Measurements from ENCODE around the gene RIN3. TPM values are rescaled to one million over a fixed set of nuclear protein-coding genes. Genes with fewer than 3 reads are reported as not detected.

The RIN3 gene
- total and polyA plus RNA-seq, 3 donors from 2014 or later: 25.9 to 56.2 (median 49.8) TPM

DNA sequence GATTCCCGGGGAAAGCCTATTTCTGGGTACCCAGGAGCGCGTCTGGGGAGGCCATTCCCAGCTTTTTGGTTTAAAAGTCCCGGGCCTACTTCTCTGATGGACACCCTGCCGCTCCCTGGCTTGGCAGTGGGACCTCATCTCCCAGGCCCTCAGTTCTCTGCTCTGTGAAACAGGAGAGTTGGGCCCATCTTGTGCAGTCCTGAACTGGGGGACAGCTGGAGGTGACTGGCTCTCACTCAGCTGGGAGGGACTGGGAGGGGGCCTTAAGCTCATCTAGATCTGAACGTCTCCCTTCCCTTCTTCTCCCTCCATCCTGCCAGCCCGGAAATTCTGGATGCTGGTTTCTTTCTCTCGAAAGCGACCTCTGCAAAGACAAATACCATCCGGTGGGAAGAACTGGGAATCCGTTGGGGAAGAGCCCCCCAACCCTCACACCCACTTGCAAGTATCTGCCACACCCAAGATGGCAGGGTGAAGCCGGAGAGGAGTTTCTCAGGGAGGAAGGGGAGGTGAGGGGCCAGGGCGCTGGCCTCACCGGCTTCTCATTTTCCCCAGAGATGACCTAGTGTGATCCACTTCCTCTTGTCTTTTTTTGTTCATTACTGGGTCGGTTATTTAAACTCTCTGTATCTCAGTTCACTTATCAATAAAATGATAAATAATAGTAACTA is 1.4 kb downstream of the RIN3 start:
- peak; percentile 48 for DNase-seq
- TF ChIP-seq POLR2A (IDR thresholded peaks at IDR 0.05): no peak
- TF ChIP-seq, protein P1, sequence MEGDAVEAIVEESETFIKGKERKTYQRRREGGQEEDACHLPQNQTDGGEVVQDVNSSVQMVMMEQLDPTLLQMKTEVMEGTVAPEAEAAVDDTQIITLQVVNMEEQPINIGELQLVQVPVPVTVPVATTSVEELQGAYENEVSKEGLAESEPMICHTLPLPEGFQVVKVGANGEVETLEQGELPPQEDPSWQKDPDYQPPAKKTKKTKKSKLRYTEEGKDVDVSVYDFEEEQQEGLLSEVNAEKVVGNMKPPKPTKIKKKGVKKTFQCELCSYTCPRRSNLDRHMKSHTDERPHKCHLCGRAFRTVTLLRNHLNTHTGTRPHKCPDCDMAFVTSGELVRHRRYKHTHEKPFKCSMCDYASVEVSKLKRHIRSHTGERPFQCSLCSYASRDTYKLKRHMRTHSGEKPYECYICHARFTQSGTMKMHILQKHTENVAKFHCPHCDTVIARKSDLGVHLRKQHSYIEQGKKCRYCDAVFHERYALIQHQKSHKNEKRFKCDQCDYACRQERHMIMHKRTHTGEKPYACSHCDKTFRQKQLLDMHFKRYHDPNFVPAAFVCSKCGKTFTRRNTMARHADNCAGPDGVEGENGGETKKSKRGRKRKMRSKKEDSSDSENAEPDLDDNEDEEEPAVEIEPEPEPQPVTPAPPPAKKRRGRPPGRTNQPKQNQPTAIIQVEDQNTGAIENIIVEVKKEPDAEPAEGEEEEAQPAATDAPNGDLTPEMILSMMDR (IDR thresholded peaks at IDR 0.05): no peak
- Histone ChIP-seq H3K9me3 (no peaks in the 10 kb centered on the region), H3K4me3 (peak overlapping the region; percentile 68 to 69), H3K4me1 (peaks cover 24% of the 10 kb centered on the region), H3K27ac (peak overlapping the region; percentile 93), H3K27me3 (no peaks in the 10 kb centered on the region), H3K36me3 (ENCODE audit: low read depth, missing control alignments) (no peaks in the 10 kb centered on the region)
- intact Hi-C loops (cut with DNase I; ENCODE audit: low total_unique reads): no loop called here
- WGBS, 2 donors: 34 to 44% methylated on average over 11 to 15 of the region's 15 CpGs

DNA sequence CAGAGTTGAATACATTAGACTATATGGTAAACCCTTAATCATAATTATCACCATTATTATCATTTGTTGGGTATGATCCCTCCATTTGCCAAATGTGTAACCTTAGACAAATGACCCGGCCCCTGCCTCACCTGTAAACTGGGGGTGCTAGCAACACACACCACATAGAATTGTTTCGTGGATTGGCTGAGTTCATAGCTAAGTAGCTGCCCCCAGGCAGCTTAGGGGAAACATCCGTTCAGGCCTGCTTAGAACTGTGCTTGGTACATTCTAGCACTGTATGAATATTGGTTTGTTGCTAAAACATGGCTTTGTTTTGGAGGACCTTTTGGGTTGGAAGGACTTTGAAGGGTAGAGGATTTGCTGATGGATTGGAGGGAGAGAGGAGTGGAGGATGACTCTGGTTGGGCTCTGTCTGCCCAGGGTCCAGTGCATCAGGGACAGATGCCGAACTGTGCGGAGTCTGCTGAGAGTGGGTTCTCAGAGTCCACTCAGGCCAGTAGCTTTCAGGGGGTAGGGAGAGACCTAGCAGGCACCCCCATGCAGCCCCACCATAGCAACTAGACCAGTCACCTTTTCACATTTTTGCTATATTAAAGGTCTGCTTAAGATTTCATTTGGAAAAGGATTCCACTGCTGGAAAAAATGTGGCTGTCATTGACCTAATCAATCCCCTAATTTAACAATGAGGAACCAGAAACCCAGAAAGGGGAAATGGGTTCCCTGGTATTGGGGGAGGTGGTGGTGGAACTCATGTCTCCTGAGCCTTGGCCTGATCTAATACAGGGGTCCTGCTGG is 2.2 kb downstream of the RIN3 start:
- TF ChIP-seq, protein P1 (IDR thresholded peaks at IDR 0.05): no peak
- TF ChIP-seq POLR2A (IDR thresholded peaks at IDR 0.05): no peak
- peak overlapping the region; percentile 93 for H3K27ac ChIP-seq
- H3K4me3 ChIP-seq: no peak overlapping the region
- WGBS, 2 donors: 76% methylated on average over 5 of the region's 5 CpGs
- peaks cover 31% of the 10 kb centered on the region for H3K4me1 ChIP-seq
- H3K9me3 ChIP-seq: no peaks in the 10 kb centered on the region
- intact Hi-C loops (cut with DNase I; ENCODE audit: low total_unique reads): no loop called here
- DNase-seq: no peak
- no peaks in the 10 kb centered on the region for H3K36me3 ChIP-seq (ENCODE audit: low read depth, missing control alignments)
- no peaks in the 10 kb centered on the region for H3K27me3 ChIP-seq

DNA sequence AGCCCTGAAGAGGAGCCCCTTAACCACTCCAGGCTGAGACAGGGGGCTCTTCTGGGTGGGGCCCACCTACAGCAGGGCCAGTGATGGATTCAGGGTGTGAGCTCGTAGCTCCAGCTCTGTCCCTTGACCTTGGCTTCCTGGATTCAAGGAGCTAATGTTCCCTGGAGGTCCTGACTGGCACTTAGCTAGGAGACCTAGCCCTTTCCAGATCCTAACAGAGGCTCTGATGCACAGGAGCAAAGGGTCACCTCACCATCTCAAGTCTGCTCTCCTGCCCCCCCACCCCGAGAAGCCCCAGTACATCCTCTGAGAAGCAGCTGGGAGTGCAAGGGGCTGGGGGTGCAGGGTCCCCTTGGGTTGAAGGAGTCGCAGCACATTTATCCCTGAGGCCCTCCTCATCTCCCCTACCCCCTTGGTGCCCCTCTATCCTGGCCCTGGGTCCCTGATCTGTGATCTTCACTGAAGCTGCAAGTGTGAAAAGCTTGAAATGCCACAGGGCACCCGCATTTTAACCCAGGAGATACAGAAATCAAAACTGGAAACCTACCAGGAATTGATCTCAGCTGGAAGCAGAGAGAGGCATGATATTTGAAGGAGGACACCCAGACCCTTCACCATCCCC is 2.9 kb downstream of the RIN3 start:
- no peak overlapping the region for H3K4me3 ChIP-seq
- H3K4me1 ChIP-seq: peaks cover 33% of the 10 kb centered on the region
- H3K27ac ChIP-seq: peak overlapping the region; percentile 40 to 93
- TF ChIP-seq, protein P1 (IDR thresholded peaks at IDR 0.05): no peak
- TF ChIP-seq POLR2A (IDR thresholded peaks at IDR 0.05): no peak
- WGBS, 2 donors: 75 to 90% methylated on average over 3 to 4 of the region's 4 CpGs
- H3K9me3 ChIP-seq: no peaks in the 10 kb centered on the region
- intact Hi-C loops (cut with DNase I; ENCODE audit: low total_unique reads): no loop called here
- no peaks in the 10 kb centered on the region for H3K36me3 ChIP-seq (ENCODE audit: low read depth, missing control alignments)
- no peak for DNase-seq
- no peaks in the 10 kb centered on the region for H3K27me3 ChIP-seq

DNA sequence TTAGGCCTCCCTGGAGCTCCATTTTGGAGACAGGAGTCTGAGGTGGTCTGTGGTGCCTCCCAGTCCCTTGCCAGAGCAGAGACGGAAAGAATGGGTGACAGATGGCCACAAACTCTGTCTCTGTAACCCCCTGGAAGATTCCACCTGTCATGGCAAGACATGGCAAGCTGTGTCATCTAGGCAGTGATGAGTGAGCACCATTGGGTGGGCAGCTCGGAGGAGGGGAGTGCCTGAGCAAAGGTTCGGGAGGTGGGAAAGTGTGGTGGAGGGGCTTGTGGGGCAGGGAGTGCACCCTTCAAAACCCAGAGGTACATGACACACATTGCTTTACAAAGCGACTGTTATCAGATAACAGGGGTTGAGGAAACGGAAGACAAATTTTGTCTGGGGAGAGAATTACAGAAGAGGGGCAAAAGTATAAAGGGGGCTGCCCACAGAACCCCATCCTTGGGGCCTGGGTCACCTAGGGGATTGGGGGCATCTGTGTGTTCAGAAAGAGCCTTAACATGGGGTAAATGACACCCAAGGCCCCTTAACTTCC is 3.5 kb downstream of the RIN3 start:
- H3K4me1 ChIP-seq: peaks cover 33% of the 10 kb centered on the region
- H3K9me3 ChIP-seq: no peaks in the 10 kb centered on the region
- H3K27me3 ChIP-seq: no peaks in the 10 kb centered on the region
- H3K4me3 ChIP-seq: no peak overlapping the region
- TF ChIP-seq, protein P1 (IDR thresholded peaks at IDR 0.05): no peak
- TF ChIP-seq POLR2A (IDR thresholded peaks at IDR 0.05): no peak
- H3K36me3 ChIP-seq (ENCODE audit: low read depth, missing control alignments): no peaks in the 10 kb centered on the region
- intact Hi-C loops (cut with DNase I; ENCODE audit: low total_unique reads): no loop called here
- H3K27ac ChIP-seq: peak overlapping the region; percentile 14 to 41
- WGBS, 2 donors: 81% methylated on average over 5 of the region's 5 CpGs
- no peak for DNase-seq

All from testis (tissue), 3 donors.